DOHH2 (cell line): ENCODE measurements around the gene SPRTN.

Experiments
- H3F3A ChIP-seq: fragments of 200-600 bp; sonication (generic), shearing (Covaris generic); 2 replicates; pipeline ENCODE4 v1.6.0; 2016; ENCODE audit warnings: antibody characterized with exemption, mild to moderate bottlenecking; ENCODE audit not compliant: control insufficient read depth, insufficient read depth
- H3K27ac ChIP-seq: fragments of 200-600 bp; sonication (generic); 2 replicates; pipeline ENCODE4 v1.5.1; 2014; ENCODE audit warnings: low read depth, mild to moderate bottlenecking, low read length, moderate library complexity
- H3K27me3 ChIP-seq: fragments of 200-600 bp; sonication (generic); 2 replicates; pipeline ENCODE4 v1.6.1; 2014; ENCODE audit warnings: mild to moderate bottlenecking, low read length, mixed read lengths; ENCODE audit not compliant: control insufficient read depth
- H3K36me3 ChIP-seq: fragments of 200-600 bp; sonication (generic); 2 replicates; pipeline ENCODE4 v1.6.1; 2014; ENCODE audit warnings: mild to moderate bottlenecking, low read length, moderate library complexity, mixed read lengths; ENCODE audit not compliant: control insufficient read depth
- H3K4me1 ChIP-seq: fragments of 200-600 bp; sonication (generic); 2 replicates; pipeline ENCODE4 v1.6.1; 2014; ENCODE audit warnings: mild to moderate bottlenecking, low read length, mixed read lengths; ENCODE audit not compliant: control insufficient read depth
- H3K4me2 ChIP-seq: fragments of 200-600 bp; sonication (generic); 2 replicates; pipeline ENCODE4 v1.6.0; 2014; ENCODE audit warnings: mild to moderate bottlenecking, low read length, moderate library complexity
- H3K4me3 ChIP-seq: fragments of 200-600 bp; sonication (generic); 2 replicates; pipeline ENCODE4 v1.5.1; 2014; ENCODE audit warnings: mild to moderate bottlenecking, low read length, mixed read lengths
- H3K79me2 ChIP-seq: fragments of 200-600 bp; sonication (generic); 2 replicates; pipeline ENCODE4 v1.6.1; 2014; ENCODE audit warnings: mild to moderate bottlenecking, low read length, mixed read lengths; ENCODE audit not compliant: control insufficient read depth
- H3K9me2 ChIP-seq: fragments of 200-600 bp; sonication (generic); replicated peaks from 2 replicates; pipeline ENCODE4 v1.6.1; 2014; ENCODE audit warnings: mild to moderate bottlenecking, low read length, mixed read lengths; ENCODE audit not compliant: control insufficient read depth
- H3K9me3 ChIP-seq: fragments of 200-600 bp; sonication (generic); 2 replicates; pipeline ENCODE4 v1.6.1; 2014; ENCODE audit warnings: antibody characterized with exemption, low read length, mixed read lengths; ENCODE audit not compliant: control insufficient read depth, insufficient read depth
- H4K20me1 ChIP-seq: fragments of 200-600 bp; sonication (generic); 2 replicates; pipeline ENCODE4 v1.6.0; 2014; ENCODE audit warnings: low read depth, mild to moderate bottlenecking, antibody characterized with exemption, low read length, moderate library complexity; ENCODE audit not compliant: control insufficient read depth, insufficient read depth
- CTCF ChIP-seq: fragments of 200-600 bp; sonication (generic); IDR thresholded peaks from one replicate; pipeline ENCODE4 v1.5.1; 2014; ENCODE audit warnings: antibody characterized with exemption, mild to moderate bottlenecking, low read depth, low read length; ENCODE audit not compliant: poor library complexity, severe bottlenecking
- EZH2phosphoT487 ChIP-seq: fragments of 200-600 bp; sonication (generic); IDR thresholded peaks from 2 replicates; pipeline ENCODE4 v1.6.1; 2017; ENCODE audit warnings: borderline replicate concordance, mild to moderate bottlenecking, antibody characterized with exemption, low read length, moderate library complexity, mixed read lengths

Gene SPRTN

DNA sequence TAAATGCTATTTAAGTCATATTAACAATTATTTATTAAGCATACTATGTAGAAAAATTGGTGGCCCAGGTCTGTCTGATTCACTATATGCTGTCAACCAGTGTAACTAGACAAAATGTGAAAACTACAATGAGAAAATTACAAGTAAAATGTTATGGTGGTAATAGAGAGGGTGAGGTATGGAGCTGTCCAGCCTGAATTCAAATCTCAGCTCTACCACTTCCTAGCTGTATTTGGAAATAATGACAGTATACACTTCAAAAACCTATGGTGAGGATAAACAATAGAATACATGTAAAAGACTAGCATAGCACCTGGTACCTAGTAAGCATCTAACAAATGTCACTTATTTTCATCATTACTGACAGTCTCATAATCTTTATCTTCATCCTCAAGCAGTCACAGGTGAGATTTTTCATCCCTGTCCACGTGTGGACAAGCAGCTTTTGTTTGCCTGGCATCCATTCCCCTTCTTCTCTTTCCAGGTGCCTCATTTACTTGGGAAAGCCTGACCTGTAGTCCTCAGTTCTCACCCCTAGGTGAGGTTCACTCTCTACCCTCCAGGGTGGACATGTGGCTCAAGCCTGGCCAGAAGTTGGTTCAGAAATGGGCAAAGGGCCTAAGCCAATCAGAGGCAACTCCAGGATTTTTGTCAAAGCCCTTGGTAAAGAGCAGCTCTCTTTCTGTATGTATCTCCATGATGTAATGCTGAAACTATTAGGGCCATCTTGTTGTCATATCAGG lies 54.5 kb downstream of the SPRTN start:
- no peak overlapping the region for H3K27ac ChIP-seq
- peaks cover 13% of the 10 kb centered on the region; the same call in 1 of the 2 replicates for H4K20me1 ChIP-seq
- no peaks in the 10 kb centered on the region for H3F3A ChIP-seq
- peaks cover 73% of the 10 kb centered on the region for H3K79me2 ChIP-seq
- H3K4me2 ChIP-seq = no peak overlapping the region
- no peaks in the 10 kb centered on the region for H3K9me3 ChIP-seq
- no peak for TF ChIP-seq EZH2phosphoT487
- no peak for TF ChIP-seq CTCF
- no peaks in the 10 kb centered on the region for H3K9me2 ChIP-seq
- H3K4me3 ChIP-seq = no peak overlapping the region
- no peaks in the 10 kb centered on the region for H3K27me3 ChIP-seq
- no peaks in the 10 kb centered on the region for H3K36me3 ChIP-seq
- peaks cover 21% of the 10 kb centered on the region for H3K4me1 ChIP-seq

- H3K9me3 ChIP-seq = no peaks in the 10 kb centered on the region
- no peak overlapping the region for H3K4me2 ChIP-seq
- no peaks in the 10 kb centered on the region for H3F3A ChIP-seq
- no peak for TF ChIP-seq CTCF
- no peak for TF ChIP-seq EZH2phosphoT487
- H3K27me3 ChIP-seq = no peaks in the 10 kb centered on the region
- peaks cover 12% of the 10 kb centered on the region for H3K4me1 ChIP-seq
- no peaks in the 10 kb centered on the region for H3K9me2 ChIP-seq
- H3K27ac ChIP-seq = no peak overlapping the region
- no peaks in the 10 kb centered on the region for H3K36me3 ChIP-seq
- no peak overlapping the region for H3K4me3 ChIP-seq
- H3K79me2 ChIP-seq = peaks cover 72% of the 10 kb centered on the region
- H4K20me1 ChIP-seq = peaks cover 16% of the 10 kb centered on the region
Measured at GRCh38 chr1:231393668-231394067, 55.6 kb downstream of the SPRTN start.

DNA sequence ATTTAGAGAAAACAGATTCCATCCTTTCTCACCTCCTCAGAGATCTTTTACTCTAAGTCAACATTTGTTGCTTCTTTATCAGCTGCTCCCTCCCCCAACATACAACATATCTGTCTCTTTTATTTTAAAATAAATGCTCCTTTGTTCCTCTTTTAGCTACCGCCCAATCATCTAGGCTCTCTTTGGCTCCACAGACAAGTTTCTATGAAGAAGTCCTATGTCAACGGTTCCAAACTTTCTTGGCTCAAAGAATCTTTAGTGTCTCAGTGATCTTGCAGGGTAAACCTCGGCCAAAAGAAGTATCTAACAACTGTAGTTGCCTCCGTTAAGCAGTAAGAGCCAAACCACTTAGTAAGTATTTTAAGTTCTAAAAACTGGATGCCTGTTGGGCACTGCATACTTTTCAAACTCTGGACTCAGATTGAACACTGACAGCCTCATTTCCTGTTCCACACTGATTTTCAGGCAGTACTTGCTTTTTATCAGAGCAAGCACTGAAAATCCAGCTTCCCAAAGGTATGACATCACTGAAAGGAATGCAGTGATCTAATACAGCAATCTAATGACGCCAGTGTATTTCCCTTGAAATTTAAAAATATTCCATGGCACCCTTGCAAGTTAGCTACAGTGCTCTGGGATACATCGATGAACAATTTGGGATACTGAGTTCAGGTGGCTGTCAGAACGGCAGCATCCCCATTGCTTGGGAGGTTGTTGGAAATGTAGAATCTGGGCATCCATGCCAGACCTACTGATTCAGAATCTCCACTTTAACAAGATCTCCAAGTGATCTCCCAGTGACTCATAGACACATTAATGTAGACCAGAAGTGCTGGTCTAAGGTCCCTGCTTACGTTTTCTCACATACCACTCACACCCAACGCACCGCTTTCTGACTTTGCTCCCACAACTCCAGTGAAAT lies 57.2 kb downstream of the SPRTN start:
- Histone ChIP-seq H3F3A (no peaks in the 10 kb centered on the region), H3K9me3 (no peaks in the 10 kb centered on the region), H3K4me3 (no peak overlapping the region), H3K4me2 (peak overlapping the region; percentile 43), H3K4me1 (peaks cover 12% of the 10 kb centered on the region), H3K9me2 (no peaks in the 10 kb centered on the region), H4K20me1 (peaks cover 16% of the 10 kb centered on the region), H3K36me3 (no peaks in the 10 kb centered on the region), H3K79me2 (peaks cover 76% of the 10 kb centered on the region), H3K27me3 (no peaks in the 10 kb centered on the region), H3K27ac (no peak overlapping the region)
- no peak for TF ChIP-seq EZH2phosphoT487
- TF ChIP-seq CTCF = no peak
